ENCODE measurements around the gene MIA2.
A peak's percentile ranks its signal among the peaks of the same experiment; 100 is the strongest.

The MIA2 gene

GRCh38 chr14:39383741-39384140 lies 150.0 kb downstream of the MIA2 start:
- DNase-seq (ENCODE audit: low read depth): no peak

GRCh38 chr14:39384177-39384576 lies 150.5 kb downstream of the MIA2 start:
- DNase-seq (ENCODE audit: low read depth): no peak

- DNase-seq (ENCODE audit: low read depth): no peak
Observed at GRCh38 chr14:39393289-39393688, 159.6 kb downstream of the MIA2 start.

- DNase-seq (ENCODE audit: low read depth): no peak
Observed at GRCh38 chr14:39395555-39396254, 162.0 kb downstream of the MIA2 start.

- no peak for DNase-seq (ENCODE audit: low read depth)
Observed at GRCh38 chr14:39396448-39396847, 162.7 kb downstream of the MIA2 start.

- no peak for DNase-seq (ENCODE audit: low read depth)
Observed at GRCh38 chr14:39398382-39398781, 164.7 kb downstream of the MIA2 start.

- DNase-seq (ENCODE audit: low read depth): no peak
Observed at GRCh38 chr14:39406560-39406959, 172.8 kb downstream of the MIA2 start.

GRCh38 chr14:39416072-39416471 lies 182.4 kb downstream of the MIA2 start:
- DNase-seq (ENCODE audit: low read depth): no peak

GRCh38 chr14:39417014-39417413 lies 183.3 kb downstream of the MIA2 start:
- DNase-seq (ENCODE audit: low read depth): no peak

- DNase-seq (ENCODE audit: low read depth): no peak
Observed at GRCh38 chr14:39419272-39419671, 185.6 kb downstream of the MIA2 start.

- no peak for DNase-seq (ENCODE audit: low read depth)
Observed at GRCh38 chr14:39422243-39422642, 188.5 kb downstream of the MIA2 start.

- DNase-seq (ENCODE audit: low read depth): no peak
Observed at GRCh38 chr14:39423793-39424192, 190.1 kb downstream of the MIA2 start.

GRCh38 chr14:39425947-39426346 lies 192.2 kb downstream of the MIA2 start:
- DNase-seq (ENCODE audit: low read depth): no peak

- DNase-seq (ENCODE audit: low read depth): no peak
Observed at GRCh38 chr14:39426605-39427004, 192.9 kb downstream of the MIA2 start.

GRCh38 chr14:39428118-39428517 lies 194.4 kb downstream of the MIA2 start:
- DNase-seq (ENCODE audit: low read depth): no peak

- DNase-seq (ENCODE audit: low read depth): peak; percentile 1
Observed at GRCh38 chr14:39430762-39431415, 197.2 kb downstream of the MIA2 start.

GRCh38 chr14:39431416-39432178 lies 197.9 kb downstream of the MIA2 start:
- DNase-seq (ENCODE audit: low read depth): no peak

- DNase-seq (ENCODE audit: low read depth): peak; percentile 91
Observed at GRCh38 chr14:39432179-39432618, 198.5 kb downstream of the MIA2 start, which contains the start of gene FBXO33. Gene FBXO33, minus strand, starts transcription at chr14:39432433. Its CDS starts 271 bp downstream, at chr14:39432162.

- DNase-seq (ENCODE audit: low read depth): peak; percentile 45
Observed at GRCh38 chr14:39432619-39433451, 199.1 kb downstream of the MIA2 start.

- no peak for DNase-seq (ENCODE audit: low read depth)
Observed at GRCh38 chr14:39433452-39433813, 199.7 kb downstream of the MIA2 start.

- no peak for DNase-seq (ENCODE audit: low read depth)
Observed at GRCh38 chr14:39434401-39434800, 200.7 kb downstream of the MIA2 start.

- DNase-seq (ENCODE audit: low read depth): no peak
Observed at GRCh38 chr14:39435241-39435640, 201.5 kb downstream of the MIA2 start.
